Lower lobe of right lung (tissue), 2 donors: Measurements from ENCODE around the gene BCL2L13. TPM values are rescaled to one million over a fixed set of nuclear protein-coding genes. Genes with fewer than 3 reads are reported as not detected.

Source experiments
- ATAC-seq, 2 donors: fragments of 200-7000 bp; cut with Tn5 transposase; one replicate each; pipeline ENCODE4 v1.9.1; 2020 to 2022; ENCODE audit warnings: mild to moderate bottlenecking in 2 of 2, moderate library complexity in 2 of 2
- DNase-seq: peaks from one replicate; pipeline ENCODE4 v3.0.0-alpha.2; 2020
- H3K27ac ChIP-seq: fragments of 200-600 bp; one replicate; pipeline ENCODE4 v1.8.0; 2022
- H3K27me3 ChIP-seq: fragments of 200-600 bp; one replicate; pipeline ENCODE4 v1.8.0; 2022; ENCODE audit warnings: low read depth
- H3K36me3 ChIP-seq: fragments of 200-600 bp; one replicate; pipeline ENCODE4 v1.8.0; 2022; ENCODE audit warnings: mild to moderate bottlenecking
- H3K4me1 ChIP-seq: fragments of 200-600 bp; one replicate; pipeline ENCODE4 v1.8.0; 2022
- H3K4me3 ChIP-seq: fragments of 200-600 bp; one replicate; pipeline ENCODE4 v1.8.0; 2022; ENCODE audit warnings: mild to moderate bottlenecking
- H3K9me3 ChIP-seq: fragments of 200-600 bp; one replicate; pipeline ENCODE4 v1.8.0; 2022
- intact Hi-C: fragments of 100-400 bp; cut with DNase I; formaldehyde crosslinking; loops from one replicate; pipeline ENCODE4 v1.11.0; 2022
- total RNA-seq: library from RNA; stranded (reverse); fragmentation: NEBNext Ultra II Directional; extraction: Animal tissue kit (Norgen Biotek cat#: 25700); gene quantifications from one replicate; pipeline ENCODE4 v1.2.1, GENCODE V29; 2021
- TF ChIP-seq, protein P1 (sequence below): fragments of 200-600 bp; IDR thresholded peaks from one replicate; pipeline ENCODE4 v1.8.0; 2022; ENCODE audit warnings: antibody characterized with exemption, mild to moderate bottlenecking
- donor health status: DM: no; HTN: yes; CAD: no; lungs with severe emphysema.

The BCL2L13 gene
- total RNA-seq, 1 donor from 2014 or later = 41.2 TPM

GRCh38 chr22:17777005-17777716, 138.6 kb downstream of the BCL2L13 start:
- H3K4me3 ChIP-seq = peak overlapping the region; percentile 45

GRCh38 chr22:17777717-17778044, 139.1 kb downstream of the BCL2L13 start:
- no peak for ATAC-seq
- Histone ChIP-seq H3K4me1 (peaks cover 41% of the 10 kb centered on the region), H3K27ac (peak overlapping the region; percentile 86)

More at GRCh38 chr22:17777005-17777716, 138.6 kb downstream of the BCL2L13 start:
- H3K27ac ChIP-seq = peak overlapping the region; percentile 86
- H3K9me3 ChIP-seq = no peaks in the 10 kb centered on the region
- intact Hi-C loops = no loop called here
- H3K36me3 ChIP-seq = no peaks in the 10 kb centered on the region
- peaks cover 45% of the 10 kb centered on the region for H3K4me1 ChIP-seq
- peaks cover 4% of the 10 kb centered on the region for H3K27me3 ChIP-seq
- ATAC-seq (peak in 1 of 2 donors; percentile 45), DNase-seq (peak; percentile 75)
- TF ChIP-seq, protein P1, sequence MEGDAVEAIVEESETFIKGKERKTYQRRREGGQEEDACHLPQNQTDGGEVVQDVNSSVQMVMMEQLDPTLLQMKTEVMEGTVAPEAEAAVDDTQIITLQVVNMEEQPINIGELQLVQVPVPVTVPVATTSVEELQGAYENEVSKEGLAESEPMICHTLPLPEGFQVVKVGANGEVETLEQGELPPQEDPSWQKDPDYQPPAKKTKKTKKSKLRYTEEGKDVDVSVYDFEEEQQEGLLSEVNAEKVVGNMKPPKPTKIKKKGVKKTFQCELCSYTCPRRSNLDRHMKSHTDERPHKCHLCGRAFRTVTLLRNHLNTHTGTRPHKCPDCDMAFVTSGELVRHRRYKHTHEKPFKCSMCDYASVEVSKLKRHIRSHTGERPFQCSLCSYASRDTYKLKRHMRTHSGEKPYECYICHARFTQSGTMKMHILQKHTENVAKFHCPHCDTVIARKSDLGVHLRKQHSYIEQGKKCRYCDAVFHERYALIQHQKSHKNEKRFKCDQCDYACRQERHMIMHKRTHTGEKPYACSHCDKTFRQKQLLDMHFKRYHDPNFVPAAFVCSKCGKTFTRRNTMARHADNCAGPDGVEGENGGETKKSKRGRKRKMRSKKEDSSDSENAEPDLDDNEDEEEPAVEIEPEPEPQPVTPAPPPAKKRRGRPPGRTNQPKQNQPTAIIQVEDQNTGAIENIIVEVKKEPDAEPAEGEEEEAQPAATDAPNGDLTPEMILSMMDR = no peak

DNA sequence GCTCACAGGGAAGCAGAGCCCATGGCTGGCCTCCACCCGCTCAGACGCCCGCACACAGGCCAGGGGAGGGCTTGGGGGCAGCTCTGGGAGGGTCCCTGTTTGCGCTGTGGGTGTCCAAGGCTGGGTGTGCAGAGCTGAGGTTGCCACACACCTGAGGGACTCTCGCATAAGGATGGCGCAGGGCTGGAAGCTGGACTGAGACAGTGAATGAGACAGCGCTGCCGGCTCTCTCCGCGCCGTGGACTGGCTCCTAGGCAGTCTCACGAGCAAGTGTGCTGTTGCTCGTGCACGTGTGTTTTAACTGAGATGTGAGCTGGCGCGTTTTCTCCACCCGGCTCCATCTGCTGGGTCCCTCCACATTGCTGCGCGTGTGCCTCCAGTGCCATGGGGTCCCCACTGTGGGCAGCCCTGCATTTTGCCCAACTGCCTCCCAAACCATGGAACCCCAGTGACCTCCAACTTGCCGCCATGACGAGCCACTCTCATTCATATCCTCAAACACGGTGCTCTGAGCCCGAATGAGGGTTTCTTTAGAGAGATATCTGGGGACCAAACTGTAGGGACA, 139.9 kb downstream of the BCL2L13 start:
- Histone ChIP-seq H3K27ac (no peak overlapping the region), H3K4me1 (peaks cover 33% of the 10 kb centered on the region), H3K27me3 (peaks cover 4% of the 10 kb centered on the region), H3K36me3 (no peaks in the 10 kb centered on the region), H3K4me3 (no peak overlapping the region), H3K9me3 (no peaks in the 10 kb centered on the region)
- ATAC-seq = no peak
- intact Hi-C loops = no loop called here
- TF ChIP-seq, protein P1 = no peak
- DNase-seq = no peak

More at GRCh38 chr22:17777717-17778044, 139.1 kb downstream of the BCL2L13 start:
- Histone ChIP-seq H3K4me3 (peak overlapping the region; percentile 45), H3K9me3 (no peaks in the 10 kb centered on the region), H3K27me3 (peaks cover 4% of the 10 kb centered on the region), H3K36me3 (no peaks in the 10 kb centered on the region)
- intact Hi-C loops = no loop called here
- TF ChIP-seq, protein P1 = no peak
- no peak for DNase-seq

- ATAC-seq = no peak
- H3K36me3 ChIP-seq = no peaks in the 10 kb centered on the region
- DNase-seq = no peak
- no peak overlapping the region for H3K4me3 ChIP-seq
- intact Hi-C loops = no loop called here
- TF ChIP-seq, protein P1 = no peak
- H3K27ac ChIP-seq = no peak overlapping the region
- H3K27me3 ChIP-seq = peaks cover 4% of the 10 kb centered on the region
- H3K9me3 ChIP-seq = no peaks in the 10 kb centered on the region
- H3K4me1 ChIP-seq = peaks cover 29% of the 10 kb centered on the region
Observed at GRCh38 chr22:17779286-17780115, 140.9 kb downstream of the BCL2L13 start.

DNA sequence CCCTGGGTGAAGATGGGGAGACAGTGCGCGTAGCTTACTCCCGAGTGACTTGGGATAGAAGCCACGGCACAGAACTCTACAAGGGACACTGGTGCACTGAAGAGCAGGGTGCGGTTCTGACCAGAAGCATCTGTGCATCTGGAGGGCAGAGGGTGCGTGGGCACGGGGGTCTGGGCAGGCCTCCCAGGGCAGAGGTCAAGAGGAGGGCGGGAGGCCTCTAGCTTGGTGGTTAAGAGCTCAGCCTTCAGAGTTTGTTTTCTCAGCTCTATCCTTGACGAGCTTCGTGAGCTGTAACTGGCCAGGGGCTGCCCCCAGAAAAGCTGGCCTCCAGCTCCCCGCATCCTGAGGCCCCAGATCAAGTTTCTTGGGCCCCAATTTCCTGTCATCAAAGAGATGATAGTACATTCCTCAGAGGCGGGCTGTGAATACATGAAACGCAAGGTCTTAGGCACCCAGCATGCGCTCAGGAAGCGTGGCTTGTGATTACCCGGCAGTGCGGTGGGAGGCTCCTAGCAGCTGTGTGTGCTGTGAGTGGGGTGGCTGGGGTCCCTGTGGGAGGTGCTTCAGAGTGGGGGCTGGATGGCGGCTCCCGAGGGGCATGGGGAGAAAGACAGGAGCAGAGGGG, 141.7 kb downstream of the BCL2L13 start:
- Histone ChIP-seq H3K9me3 (no peaks in the 10 kb centered on the region), H3K27me3 (peaks cover 4% of the 10 kb centered on the region), H3K4me3 (no peak overlapping the region), H3K4me1 (peaks cover 22% of the 10 kb centered on the region), H3K27ac (no peak overlapping the region), H3K36me3 (no peaks in the 10 kb centered on the region)
- TF ChIP-seq, protein P1 = no peak
- DNase-seq = no peak
- intact Hi-C loops = no loop called here
- ATAC-seq = no peak
